Skeletal muscle cell (primary cell): ENCODE data around the gene DDX10.
A peak's percentile ranks its signal among the peaks of the same experiment; 100 is the strongest.
"Not testable (repeated sequence)": the region's sequence is repeated elsewhere in the genome, so short reads cannot be mapped to it uniquely, and the experiment has no call there.

ENCODE experiments used
- DNase-seq: peaks from one replicate; pipeline ENCODE4 v3.0.0-alpha.2; 2010; ENCODE audit warnings: low read depth
- H3K4me3 ChIP-seq: 2 replicates; pipeline ENCODE4 v1.5.1; 2011; ENCODE audit warnings: low read depth, mild to moderate bottlenecking, control low read depth, low read length, moderate library complexity

Gene DDX10

DNA sequence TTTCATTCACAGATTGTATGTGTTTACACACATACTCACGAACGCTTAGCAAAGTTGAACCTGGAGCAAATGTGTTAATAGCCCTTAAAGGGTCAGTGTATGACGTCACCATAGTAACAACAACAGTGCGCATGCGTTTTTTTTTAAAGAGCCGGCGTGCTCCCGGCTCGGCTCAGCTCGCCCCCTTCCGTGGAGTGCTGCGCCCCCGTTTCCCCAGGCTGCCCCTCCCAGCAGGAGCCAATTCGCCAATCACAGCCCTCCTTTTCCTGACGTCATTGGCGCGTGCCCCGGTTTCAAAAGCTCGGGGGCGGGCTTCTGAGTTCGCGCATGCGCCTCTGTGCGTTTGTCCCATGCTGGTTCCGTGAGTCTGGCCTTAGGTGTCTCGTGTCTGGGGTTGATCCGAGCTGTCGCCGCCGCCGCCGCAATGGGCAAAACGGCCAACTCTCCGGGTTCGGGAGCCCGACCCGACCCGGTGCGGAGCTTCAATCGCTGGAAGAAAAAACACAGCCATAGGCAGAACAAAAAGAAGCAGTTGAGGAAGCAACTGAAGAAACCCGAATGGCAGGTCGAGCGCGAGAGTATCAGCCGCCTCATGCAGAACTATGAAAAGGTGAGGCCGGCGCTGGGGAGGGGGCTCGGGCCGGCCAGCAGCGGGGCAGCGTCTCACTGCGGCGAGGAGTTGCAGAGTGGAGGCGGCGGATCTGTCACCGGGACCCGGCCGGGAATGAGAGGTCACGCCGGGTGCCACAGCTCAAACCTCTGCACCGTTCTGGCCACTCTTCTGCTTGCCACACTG lies at the start of gene DDX10:
Gene DDX10 (plus strand): TSS at position 340 of the 796 bp plus-strand sequence. CDS start 85 bp downstream, at position 425.
- peak; percentile 93 for DNase-seq
- peak within 1 kb of the TSS; percentile 81 for H3K4me3 ChIP-seq

DNA sequence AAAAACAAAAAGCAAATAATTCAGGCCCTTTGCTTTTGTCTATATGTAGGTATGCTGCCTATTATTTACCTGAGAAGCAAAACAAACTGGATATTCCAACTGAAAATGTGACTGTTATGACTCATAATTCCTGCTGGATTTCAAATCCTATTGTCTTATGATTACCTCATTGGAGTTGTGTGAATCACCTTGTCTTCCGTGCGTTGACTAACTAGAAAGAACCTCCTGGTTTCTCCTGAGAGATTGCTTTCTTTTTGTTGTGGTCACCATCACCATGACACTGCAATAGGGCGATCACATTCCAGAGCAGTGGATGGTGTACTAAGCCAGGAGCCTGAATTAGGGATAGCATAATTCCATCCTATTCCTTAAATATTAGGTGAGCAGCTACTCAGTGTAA lies 48.3 kb upstream of the DDX10 start:
- DNase-seq: peak; percentile 58

DNA sequence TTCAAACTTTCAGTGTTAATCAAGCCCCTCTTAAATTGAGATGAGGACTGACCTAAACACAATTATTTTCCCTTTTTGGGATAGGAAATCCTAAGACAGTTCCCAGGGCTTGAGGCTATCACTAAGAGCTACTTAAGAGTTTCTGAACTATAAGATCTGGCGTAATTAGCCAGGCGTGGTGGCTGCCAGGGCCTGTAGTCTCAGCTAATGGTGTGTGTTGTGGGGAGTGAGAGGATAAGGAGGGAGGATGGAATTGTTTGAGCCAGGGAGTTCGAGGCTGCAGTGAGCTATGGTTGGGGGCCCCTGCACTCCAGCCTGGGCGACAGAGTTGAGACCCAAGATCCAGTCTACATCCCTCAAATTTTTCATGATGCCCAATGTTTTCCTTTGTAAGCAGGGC lies 47.8 kb upstream of the DDX10 start:
- no peak for DNase-seq

More for the DNA sequence above, 48.3 kb upstream of the DDX10 start:
- no peak overlapping the region for H3K4me3 ChIP-seq

DNA sequence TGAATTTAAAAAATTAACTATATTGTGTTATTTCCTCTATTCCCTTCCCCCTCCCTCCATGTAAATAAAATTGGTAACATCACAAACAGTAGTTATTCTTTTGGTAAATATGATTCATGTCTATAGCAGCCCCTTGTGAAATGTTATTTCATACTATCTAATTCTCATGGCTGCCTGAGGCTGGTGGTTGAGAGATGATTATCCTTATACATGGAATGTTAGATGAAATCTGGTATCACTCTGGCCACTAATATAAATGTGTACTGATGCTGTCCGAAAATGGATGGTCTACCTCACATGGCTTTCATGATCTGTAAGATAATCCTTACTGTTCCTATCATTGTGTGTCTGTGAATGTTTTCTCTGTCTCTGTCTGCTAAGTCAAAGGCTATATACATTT lies 46.3 kb upstream of the DDX10 start:
- H3K4me3 ChIP-seq: no peak overlapping the region
- DNase-seq: no peak

More for the DNA sequence above, 47.8 kb upstream of the DDX10 start:
- no peak overlapping the region for H3K4me3 ChIP-seq

DNA sequence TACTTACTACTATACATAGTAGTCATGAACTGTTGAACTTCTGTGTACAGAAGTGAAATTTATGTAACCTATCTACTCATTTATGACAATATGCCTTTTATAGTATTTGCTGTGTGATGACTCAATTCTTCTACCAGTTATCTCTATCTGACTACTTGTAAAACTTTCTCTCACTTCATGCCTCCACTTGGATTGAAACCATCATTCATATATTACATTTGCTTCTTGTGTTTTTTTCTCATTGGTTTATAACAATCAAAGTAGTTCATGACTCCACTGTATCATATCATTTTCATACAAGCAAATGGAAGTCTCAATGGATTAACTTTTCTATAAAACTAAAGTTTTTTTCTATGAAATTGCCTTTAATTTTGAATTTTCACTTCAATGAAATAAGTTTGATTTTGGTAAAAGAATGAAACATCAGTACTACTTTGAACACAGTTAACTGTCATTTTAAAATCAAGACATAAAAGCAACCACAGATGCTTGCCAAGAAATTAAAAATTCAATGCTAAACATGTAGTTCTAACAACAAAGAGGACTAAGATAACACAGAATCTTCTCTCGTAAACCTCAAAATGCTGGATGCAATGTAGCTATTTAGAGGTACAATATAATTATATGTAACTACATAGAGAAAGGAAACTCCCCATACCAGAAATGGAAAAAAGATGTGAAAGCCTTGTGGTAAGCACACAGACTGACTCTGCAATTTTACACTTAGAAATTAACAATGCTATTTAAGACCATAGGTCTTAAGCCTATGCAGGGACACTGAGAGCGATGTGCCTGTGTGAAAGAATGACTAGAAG lies 43.7 kb upstream of the DDX10 start:
- no peak for DNase-seq
- no peak overlapping the region for H3K4me3 ChIP-seq

DNA sequence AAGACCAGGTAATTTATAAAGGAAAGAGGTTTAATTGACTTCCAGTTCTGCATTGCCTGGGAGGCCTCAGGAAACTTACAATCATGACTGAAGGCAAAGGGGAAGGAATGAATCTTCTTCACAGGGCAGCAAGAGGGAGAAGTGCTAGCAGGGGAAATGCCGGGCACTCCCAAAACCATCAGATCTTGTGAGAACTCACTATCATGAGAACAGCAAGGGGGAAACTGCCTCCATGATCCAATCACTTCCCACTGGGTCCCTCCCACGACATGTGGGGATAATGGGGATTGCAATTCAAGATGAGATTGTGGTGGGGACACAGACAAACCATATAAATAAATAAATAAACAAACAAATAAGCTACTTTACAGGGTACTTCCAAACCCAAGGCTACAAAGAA lies 42.5 kb upstream of the DDX10 start:
- no peak overlapping the region for H3K4me3 ChIP-seq
- no peak for DNase-seq

DNA sequence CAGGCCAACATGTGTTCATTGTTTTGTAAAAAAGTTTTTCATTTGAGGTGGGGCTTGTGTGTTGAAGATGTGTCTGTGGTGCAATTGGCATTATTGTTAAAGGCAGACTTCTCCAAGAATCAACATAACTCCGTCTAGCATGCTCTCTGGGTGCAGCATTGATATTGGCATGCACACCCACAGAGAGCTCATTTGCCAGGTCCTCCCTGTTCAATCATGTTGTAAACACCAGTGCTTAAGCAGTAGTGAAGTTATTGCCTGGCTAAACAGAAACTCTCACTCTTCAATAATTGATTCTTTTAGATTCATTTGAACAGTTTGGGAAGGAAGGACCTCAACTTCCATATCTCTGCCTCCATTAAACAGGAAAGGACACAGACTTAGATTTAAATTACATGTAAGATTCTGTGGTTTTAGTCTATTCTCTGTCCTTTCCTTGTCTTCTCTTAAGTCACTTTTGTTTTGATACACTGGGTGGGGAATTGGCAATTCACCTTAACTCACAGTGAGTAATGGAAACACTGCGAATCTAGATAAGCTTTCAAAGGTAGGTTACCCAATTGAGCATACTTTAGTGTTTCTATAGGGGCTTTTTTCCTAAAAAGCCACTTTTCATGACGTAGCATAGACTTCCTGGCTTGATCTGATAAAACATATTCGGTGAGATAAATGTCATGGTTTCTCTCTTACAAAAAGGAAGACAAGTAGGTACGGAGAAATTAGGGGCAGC lies 40.5 kb upstream of the DDX10 start:
- no peak overlapping the region for H3K4me3 ChIP-seq
- no peak for DNase-seq

DNA sequence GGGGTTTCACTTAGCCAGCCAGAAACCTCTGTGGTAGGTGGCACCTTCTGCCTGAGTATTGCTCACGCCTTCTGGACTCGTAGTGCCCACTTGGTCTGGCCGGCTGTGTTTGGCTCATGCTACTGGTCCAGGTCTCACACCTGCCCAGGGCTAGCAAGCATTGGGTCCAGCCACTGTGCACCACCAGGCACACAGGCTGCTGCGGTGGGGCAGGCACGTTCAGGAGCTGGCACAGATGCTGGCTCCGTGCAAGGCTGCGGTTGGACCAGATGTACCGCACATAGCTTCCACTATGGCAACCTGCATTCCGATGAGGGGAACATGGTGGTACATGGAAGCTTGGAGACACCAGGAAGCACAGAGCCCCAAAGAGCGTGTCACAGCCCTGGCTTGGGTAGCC lies 36.5 kb upstream of the DDX10 start:
- DNase-seq: no peak
- H3K4me3 ChIP-seq: no peak overlapping the region

DNA sequence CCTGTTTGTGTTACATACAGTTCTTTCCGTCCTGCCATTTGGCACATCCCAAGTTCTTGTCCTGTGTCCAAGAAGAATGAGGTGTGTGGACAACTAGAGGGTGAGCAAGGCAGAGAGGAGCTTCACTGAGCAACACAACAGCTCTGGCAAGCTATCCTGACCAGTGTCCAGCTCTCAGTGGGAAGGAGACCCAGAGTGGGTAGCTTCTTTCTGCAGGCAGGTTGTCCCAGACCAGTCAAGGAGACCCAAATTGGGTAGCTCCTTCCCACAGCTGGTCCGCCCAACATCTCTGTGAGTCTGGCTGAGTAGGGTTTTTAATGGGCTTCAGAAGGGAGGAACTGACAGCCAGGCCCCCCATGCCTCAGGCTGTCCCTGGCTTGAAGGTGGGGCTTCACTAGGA lies 36.1 kb upstream of the DDX10 start:
- H3K4me3 ChIP-seq: no peak overlapping the region
- no peak for DNase-seq

DNA sequence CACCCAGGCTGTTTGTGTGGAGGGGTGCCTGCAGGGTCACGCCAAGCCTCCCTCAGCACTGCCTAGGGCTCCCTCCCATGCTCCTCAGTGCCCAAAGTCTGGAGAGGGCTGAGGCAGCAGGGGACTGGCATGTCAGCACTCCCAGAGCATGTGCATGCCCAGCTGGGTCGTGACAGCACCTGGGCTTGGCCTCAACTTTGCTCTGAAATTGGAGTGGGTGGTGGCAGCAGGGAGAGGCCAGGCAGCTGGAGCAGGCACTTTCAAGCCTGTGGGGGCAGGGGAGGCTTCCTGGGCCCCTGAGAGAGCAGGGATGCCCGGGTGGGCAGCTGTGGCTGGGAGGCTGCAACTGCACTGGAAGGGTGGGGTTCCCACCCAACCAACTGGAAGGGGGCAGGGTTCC lies 35.6 kb upstream of the DDX10 start:
- H3K4me3 ChIP-seq: no peak overlapping the region
- DNase-seq: no peak

DNA sequence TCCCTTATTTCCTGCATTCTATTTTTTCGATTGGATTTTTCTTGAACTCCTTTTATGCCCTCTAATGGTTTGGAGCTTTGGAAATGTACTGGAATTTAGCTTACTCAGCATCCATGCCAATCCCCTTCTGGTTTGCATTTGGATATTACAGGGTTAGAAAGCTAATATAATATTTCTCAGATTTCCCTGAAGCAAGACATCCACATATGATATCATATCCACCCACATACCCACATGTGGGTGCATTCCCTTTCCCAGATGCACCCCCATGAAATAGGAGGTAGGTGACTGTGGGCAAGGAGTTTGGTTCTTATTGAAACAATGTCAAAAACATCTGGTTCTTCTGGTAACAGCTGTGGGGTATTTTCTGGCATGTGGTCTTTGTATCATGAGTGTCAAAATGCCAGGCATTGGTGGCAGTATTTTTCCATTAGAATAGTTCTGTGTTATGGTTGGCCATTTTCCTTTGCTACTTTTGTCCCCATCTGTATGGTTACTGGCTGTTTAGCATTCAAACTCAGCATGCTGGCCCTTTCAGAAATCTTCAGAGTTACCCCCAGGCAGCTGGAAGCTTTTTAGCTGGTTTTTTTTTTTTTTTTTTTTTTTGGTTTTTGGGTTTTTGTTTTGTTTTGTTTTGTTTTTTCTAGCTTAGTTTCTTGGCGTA lies 32.7 kb upstream of the DDX10 start:
- no peak overlapping the region for H3K4me3 ChIP-seq
- no peak for DNase-seq

DNA sequence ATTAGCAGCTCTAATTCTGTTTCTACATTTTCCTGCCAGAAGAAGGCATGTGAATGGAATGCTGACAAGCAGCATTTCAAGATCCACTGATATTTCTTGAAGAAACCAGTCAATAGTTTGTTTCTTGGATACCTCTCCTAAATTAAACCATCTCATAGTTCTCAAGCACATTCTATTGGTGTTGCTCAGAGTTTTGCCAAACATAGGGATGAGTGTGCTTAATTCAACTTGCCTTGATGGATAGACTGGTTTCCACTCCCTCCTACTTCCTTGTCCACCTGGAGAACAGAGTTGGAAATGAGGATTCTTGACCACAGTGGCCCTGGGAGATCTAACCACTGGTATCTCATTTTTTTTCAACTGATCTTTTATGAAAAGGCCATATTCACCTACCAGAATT lies 29.8 kb upstream of the DDX10 start:
- DNase-seq: no peak
- H3K4me3 ChIP-seq: no peak overlapping the region

DNA sequence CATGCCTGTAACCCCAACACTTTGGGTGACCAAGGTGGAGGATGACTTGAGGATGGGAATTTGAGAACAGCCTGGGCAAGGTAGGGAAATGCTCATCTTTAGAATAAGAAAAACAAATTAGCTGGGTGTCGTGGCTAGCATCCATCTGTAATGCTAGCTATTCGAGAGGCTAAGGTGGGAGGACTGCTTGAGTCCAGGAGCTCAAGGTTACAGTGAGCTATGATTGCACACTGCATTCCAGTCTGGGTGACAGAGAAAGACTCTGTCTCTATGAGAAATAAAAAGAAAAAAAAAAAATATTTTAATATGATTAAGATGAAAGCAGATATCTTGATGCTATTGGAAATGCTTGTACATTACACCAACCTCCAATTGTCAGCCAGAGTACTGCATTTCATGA lies 28.6 kb upstream of the DDX10 start:
- DNase-seq: no peak
- no peak overlapping the region for H3K4me3 ChIP-seq

DNA sequence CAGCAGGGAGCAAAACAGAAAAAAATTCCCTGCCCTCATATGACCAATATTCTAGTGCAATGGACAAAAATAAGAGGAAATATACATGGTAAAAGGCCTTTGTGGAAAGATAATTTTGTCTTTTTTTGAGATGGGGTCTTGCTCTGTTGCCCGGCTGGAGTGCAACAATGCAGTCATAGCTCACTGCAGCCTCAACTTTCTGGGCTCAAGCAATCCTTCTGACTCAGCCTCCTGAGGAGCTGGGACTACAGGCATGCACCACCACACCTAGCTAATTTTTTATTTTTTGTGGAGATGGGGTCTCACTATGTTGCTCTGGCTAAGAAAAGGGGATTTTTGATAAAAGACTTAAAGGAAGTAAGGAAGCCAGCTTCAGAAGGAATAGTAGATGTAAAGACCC lies 25.7 kb upstream of the DDX10 start:
- no peak for DNase-seq
- no peak overlapping the region for H3K4me3 ChIP-seq

DNA sequence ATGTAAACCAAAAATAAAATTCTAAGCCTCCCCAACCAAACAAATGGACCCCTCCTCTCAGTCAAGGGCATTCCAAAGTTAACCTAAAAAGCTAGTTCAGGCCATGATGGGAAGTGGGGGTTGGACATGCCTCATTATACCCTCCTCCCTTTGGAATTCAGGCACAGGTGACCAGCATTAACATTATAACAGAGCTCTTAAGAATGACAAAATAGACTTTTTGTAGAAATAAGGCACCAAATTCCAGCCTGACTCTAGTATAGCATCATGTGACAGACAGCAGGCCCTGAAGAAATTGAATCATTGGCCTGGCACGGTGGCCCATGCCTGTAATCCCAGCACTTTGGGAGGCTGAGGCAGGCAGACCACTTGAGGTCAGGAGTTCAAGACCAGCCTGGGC lies 23.1 kb upstream of the DDX10 start:
- not testable (repeated sequence) for H3K4me3 ChIP-seq, DNase-seq

DNA sequence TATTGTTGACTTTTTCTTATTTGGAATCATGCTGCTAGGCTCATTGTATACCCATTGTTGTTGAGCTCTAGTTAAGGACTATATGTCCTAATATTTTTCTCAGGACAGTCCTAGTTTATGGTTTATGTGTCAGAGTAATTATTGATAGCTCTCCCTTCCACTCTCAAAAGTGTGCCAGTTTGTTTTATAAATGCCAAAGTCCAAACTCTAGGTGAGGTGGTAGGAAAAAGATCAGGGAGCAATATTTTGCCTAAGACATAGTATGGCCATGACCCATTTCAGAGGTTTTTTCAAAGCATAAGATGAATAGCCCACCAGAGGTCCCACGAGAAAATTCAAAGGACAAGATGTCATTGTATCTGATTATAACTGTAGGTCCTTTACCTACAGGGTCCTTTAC lies 20.9 kb upstream of the DDX10 start:
- H3K4me3 ChIP-seq: no peak overlapping the region
- no peak for DNase-seq

DNA sequence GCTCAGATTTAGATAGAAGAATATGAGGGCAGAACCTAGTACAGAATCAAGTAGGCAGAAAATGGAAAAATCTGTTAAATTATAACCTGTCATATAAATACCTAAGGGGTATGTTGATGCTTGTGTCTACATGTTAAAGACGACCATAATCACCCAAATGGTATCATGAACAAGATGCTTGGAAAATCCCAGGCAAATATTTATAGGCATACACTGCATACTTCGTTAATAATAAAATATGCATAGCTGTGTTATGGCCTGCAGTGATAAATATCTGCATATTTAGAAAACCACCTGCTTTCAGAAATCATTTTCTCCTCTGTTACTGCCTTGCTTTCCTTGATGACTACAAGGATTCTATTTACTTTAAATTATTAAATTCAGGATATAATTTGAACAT lies 18.9 kb upstream of the DDX10 start:
- no peak for DNase-seq
- no peak overlapping the region for H3K4me3 ChIP-seq

DNA sequence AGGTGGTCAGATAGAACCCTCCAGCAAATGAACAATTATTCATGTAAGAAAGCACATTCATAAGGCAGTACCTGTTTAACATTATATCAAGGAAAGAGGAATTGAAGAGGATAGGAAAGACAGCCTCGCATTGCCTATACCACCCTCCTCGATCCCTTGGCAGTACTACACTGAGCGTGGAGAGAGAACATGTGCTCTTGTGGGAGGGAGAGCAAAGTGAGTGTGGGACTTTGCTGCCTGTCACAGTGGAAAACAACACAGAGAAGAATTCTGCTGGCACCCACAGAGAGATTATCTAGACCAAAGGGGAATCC lies 17.5 kb upstream of the DDX10 start:
- H3K4me3 ChIP-seq: no peak overlapping the region
- DNase-seq: no peak

DNA sequence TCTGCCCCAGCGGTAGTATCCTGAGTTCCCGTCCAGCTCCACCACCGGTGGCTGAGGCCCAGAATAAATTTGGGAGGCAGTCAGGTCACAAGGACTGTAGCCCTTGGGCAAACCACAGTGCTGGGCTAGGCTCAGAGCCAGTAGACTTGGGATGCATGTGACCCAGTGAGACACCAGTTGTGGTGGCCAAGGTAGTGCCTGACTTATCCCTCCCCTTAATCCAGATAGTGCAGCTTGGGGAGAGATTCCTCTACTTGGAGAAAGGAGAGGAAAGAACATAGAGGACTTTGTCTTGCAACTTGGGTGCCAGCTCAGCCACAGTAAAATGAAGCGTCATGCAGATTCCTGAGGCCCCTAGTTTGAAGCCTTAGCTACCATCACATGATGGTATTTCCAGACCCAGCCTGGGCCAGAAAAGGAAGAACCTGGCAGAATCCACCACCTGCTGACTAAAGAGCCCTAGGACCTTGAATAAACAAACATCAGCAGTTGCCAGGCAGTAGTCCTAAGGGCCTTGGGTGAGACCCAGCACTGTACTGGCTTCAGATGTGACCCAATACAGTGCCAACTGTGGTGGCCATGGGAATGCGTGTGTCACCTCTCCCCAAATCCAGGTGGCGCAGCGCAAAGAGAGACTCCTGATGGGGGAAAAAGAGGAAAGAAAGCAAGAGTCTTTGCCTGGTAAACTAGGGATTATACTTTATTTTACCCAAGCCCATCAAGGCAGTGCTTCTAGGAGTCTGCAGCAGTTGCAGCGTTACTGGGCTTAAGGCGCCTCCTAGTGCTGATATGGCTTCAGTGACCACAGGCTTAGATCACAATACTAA lies 17.0 kb upstream of the DDX10 start:
- DNase-seq: peak; percentile 44
- H3K4me3 ChIP-seq: no peak overlapping the region
